MCF 10A (cell line): ENCODE results near the gene PRCD. TPM values are rescaled to one million over a fixed set of nuclear protein-coding genes. Genes with fewer than 3 reads are reported as not detected.

Experiments used
- BruUV-seq: library from RNA; stranded (reverse); fragments of 400-500 nt; replicated peaks from 2 replicates; lab custom pipeline; 2021; lab: Mats Ljungman, UMichigan
- CTCF ChIA-PET: fragments of 300-600 bp; sonication (Branson Sonifier 250); formaldehyde crosslinking; extraction: SDS; loops from one replicate; lab custom pipeline; 2021; ENCODE audit warnings: antibody characterized with exemption, inconsistent platforms; lab: Yijun Ruan, JAX
- POLR2A ChIA-PET: fragments of 300-600, 350-650 bp; sonication (Branson Sonifier 250); formaldehyde crosslinking; extraction: SDS; loops from one replicate; lab custom pipeline; 2020; ENCODE audit warnings: antibody characterized with exemption, inconsistent platforms; lab: Yijun Ruan, JAX
- DNase-seq: peaks from one replicate; pipeline ENCODE4 v3.0.0-alpha.2; 2018; ENCODE audit not compliant: unreplicated experiment
- H3K27ac Mint-ChIP-seq: one replicate; pipeline ENCODE4 v1.8.0; 2022; ENCODE audit warnings: mild to moderate bottlenecking, low read depth, mixed read lengths; ENCODE audit not compliant: unreplicated experiment
- H3K27me3 Mint-ChIP-seq: one replicate; pipeline ENCODE4 v1.8.0; 2022; ENCODE audit warnings: mixed read lengths; ENCODE audit not compliant: insufficient read depth, unreplicated experiment
- H3K36me3 Mint-ChIP-seq: one replicate; pipeline ENCODE4 v1.8.0; 2022; ENCODE audit warnings: mild to moderate bottlenecking, moderate library complexity, mixed read lengths; ENCODE audit not compliant: insufficient read depth, unreplicated experiment
- H3K4me1 Mint-ChIP-seq: one replicate; pipeline ENCODE4 v1.8.0; 2022; ENCODE audit warnings: mixed read lengths; ENCODE audit not compliant: insufficient read depth, unreplicated experiment
- H3K4me3 Mint-ChIP-seq: one replicate; pipeline ENCODE4 v1.8.0; 2022; ENCODE audit warnings: mild to moderate bottlenecking, moderate library complexity, mixed read lengths; ENCODE audit not compliant: unreplicated experiment
- H3K9me3 Mint-ChIP-seq: one replicate; pipeline ENCODE4 v1.8.0; 2022; ENCODE audit warnings: mixed read lengths; ENCODE audit not compliant: unreplicated experiment
- CTCF ChIP-seq: fragments of 200-600 bp; IDR thresholded peaks from one replicate; pipeline ENCODE4 v1.8.0; 2022; ENCODE audit warnings: antibody characterized with exemption, mild to moderate bottlenecking; ENCODE audit not compliant: unreplicated experiment
- intact Hi-C: fragments of 100-400 bp; cut with micrococcal nuclease; formaldehyde crosslinking; loops from 2 replicates; pipeline ENCODE4 v1.14.1; 2022
- total RNA-seq: library from RNA; stranded (reverse); gene quantifications from 2 replicates; pipeline ENCODE4 v1.2.3, GENCODE V29; 2022

The PRCD gene
- total RNA-seq, 1 experiment from 2014 or later, result not detected

- no peaks in the 10 kb centered on the region for H3K9me3 Mint-ChIP-seq
- H3K36me3 Mint-ChIP-seq, result peaks cover 5% of the 10 kb centered on the region
- POLR2A ChIA-PET, result interaction anchor here (0.6 to 5.7 kb wide), 15 partner anchors 9 to 521 kb away, joined by 3 to 53 read pairs (median 4); partner anchors contain the start of genes AANAT, JMJD6, METTL23 and MFSD11
- H3K27ac Mint-ChIP-seq, result peak overlapping the region; percentile 90
- BruUV-seq, result no TSS peak
- CTCF ChIA-PET, result interaction anchor here (0.8 to 11.5 kb wide), 7 partner anchors 9 to 93 kb away, joined by 3 to 134 read pairs (median 4); partner anchors contain the start of gene AANAT
- no peaks in the 10 kb centered on the region for H3K27me3 Mint-ChIP-seq
- no peak for DNase-seq
- intact Hi-C loops, result no loop called here
- TF ChIP-seq CTCF, result no peak
- H3K4me3 Mint-ChIP-seq, result peak overlapping the region; percentile 80
- peaks cover 30% of the 10 kb centered on the region for H3K4me1 Mint-ChIP-seq
These were observed 38.0 kb upstream of the PRCD start for GRCh38 chr17:76501827-76502307.

GRCh38 chr17:76502341-76503211 is 37.3 kb upstream of the PRCD start:
- Mint-ChIP-seq H3K27me3 (peaks cover 1% of the 10 kb centered on the region), H3K4me1 (peaks cover 27% of the 10 kb centered on the region), H3K27ac (no peak overlapping the region), H3K36me3 (peaks cover 5% of the 10 kb centered on the region), H3K9me3 (no peaks in the 10 kb centered on the region), H3K4me3 (no peak overlapping the region)
- intact Hi-C loops, result no loop called here
- BruUV-seq, result no TSS peak
- DNase-seq, result no peak
- ChIA-PET CTCF (interaction anchor here (0.6 to 11.5 kb wide), 8 partner anchors 9 to 179 kb away, joined by 3 to 134 read pairs (median 6); partner anchors contain the start of gene AANAT), POLR2A (interaction anchor here (0.5 to 5.7 kb wide), 9 partner anchors 8 to 566 kb away, joined by 3 to 53 read pairs (median 5); partner anchors contain the start of genes AANAT, PRPSAP1, SPHK1 and UBE2O)
- no peak for TF ChIP-seq CTCF

GRCh38 chr17:76504117-76504516 is 35.7 kb upstream of the PRCD start:
- H3K4me3 Mint-ChIP-seq, result no peak overlapping the region

More at GRCh38 chr17:76504117-76504516, 35.7 kb upstream of the PRCD start:
- Mint-ChIP-seq H3K27me3 (peaks cover 14% of the 10 kb centered on the region), H3K36me3 (no peaks in the 10 kb centered on the region), H3K27ac (no peak overlapping the region), H3K9me3 (no peaks in the 10 kb centered on the region), H3K4me1 (peaks cover 14% of the 10 kb centered on the region)
- POLR2A ChIA-PET, result interaction anchor here (0.7 kb wide), 1 partner anchor 86 kb away, joined by 3 read pairs; no protein-coding TSS in a partner anchor
- no peak for TF ChIP-seq CTCF
- CTCF ChIA-PET, result interaction anchor here (0.6 to 11.5 kb wide), 6 partner anchors 27 to 84 kb away, joined by 3 to 134 read pairs (median 8); partner anchors contain the start of gene AANAT
- intact Hi-C loops, result no loop called here
- DNase-seq, result no peak
- no TSS peak for BruUV-seq
